ENCODE data around the gene STK10. TPM values are rescaled to one million over a fixed set of nuclear protein-coding genes. Genes with fewer than 3 reads are reported as not detected.

STK10 gene
- total and polyA plus RNA-seq, 4 donors, result 17.2 to 65.4 (median 43.6) TPM

DNA sequence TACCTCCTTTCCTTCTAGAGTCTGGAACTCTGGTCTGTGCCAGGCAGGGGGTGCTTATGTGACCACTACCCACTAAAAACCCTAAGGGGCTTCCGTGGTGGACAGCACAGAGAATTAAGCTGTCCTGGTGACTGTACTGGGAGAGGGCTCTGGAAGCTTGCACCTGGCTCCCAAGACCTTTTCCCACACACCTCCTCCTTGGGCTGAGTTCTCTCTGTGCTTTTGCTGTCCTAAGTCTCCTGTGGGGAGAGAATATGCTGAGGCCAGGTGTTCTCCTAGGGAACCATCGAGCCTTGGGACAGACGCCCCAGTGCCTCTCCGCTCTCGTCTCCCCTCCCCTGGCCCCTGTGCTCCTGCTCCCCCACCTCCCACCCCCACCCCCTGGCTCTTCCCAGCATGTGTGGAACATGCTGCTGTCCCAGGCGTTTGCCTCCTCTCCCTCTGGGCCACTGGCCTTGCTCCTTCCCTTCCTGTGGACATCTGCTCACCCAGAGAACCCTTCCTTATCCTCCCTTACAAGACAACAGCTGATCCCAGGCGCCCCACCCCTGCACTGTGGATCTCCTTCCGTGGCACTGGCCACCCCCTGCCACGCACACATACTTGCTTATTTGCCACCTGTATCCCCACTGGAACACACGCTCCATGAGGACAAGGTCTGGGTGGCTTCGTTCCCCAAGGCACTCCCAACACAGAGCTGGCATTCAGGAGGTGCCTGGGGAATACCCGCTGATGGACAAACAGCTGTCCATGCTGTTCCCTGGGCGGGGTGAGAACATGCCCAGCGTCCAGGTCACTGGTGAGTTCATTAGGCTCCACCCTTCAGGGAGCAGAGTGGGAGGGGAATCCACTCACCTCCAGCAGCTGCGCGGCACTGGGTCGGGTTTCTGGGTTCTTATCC, 83.0 kb downstream of the STK10 start:
- Histone ChIP-seq H3K27ac (ENCODE audit: low read depth in 1 of 2, low read length in 1 of 2) (no peak overlapping the region), H3K36me3 (ENCODE audit: control insufficient read depth in 4 of 4, insufficient read depth in 4 of 4, low read length in 4 of 4) (peaks cover 0 to 29% (median 1%) of the 10 kb centered on the region in 4 donors), H3K9me3 (ENCODE audit: control insufficient read depth in 4 of 4, insufficient read depth in 3 of 4, low read length in 3 of 4) (no peaks in the 10 kb centered on the region), H3K4me3 (no peak overlapping the region), H3K4me1 (ENCODE audit: control insufficient read depth in 5 of 5, insufficient read depth in 5 of 5, low read length in 5 of 5) (peaks cover 0 to 32% (median 14%) of the 10 kb centered on the region in 5 donors), H3K27me3 (ENCODE audit: control insufficient read depth in 3 of 3, insufficient read depth in 3 of 3, low read length in 2 of 3) (no peaks in the 10 kb centered on the region), H3K9ac (ENCODE audit: insufficient read depth in 1 of 2, low read length in 2 of 2) (no peak overlapping the region)
- TF ChIP-seq, protein P1, sequence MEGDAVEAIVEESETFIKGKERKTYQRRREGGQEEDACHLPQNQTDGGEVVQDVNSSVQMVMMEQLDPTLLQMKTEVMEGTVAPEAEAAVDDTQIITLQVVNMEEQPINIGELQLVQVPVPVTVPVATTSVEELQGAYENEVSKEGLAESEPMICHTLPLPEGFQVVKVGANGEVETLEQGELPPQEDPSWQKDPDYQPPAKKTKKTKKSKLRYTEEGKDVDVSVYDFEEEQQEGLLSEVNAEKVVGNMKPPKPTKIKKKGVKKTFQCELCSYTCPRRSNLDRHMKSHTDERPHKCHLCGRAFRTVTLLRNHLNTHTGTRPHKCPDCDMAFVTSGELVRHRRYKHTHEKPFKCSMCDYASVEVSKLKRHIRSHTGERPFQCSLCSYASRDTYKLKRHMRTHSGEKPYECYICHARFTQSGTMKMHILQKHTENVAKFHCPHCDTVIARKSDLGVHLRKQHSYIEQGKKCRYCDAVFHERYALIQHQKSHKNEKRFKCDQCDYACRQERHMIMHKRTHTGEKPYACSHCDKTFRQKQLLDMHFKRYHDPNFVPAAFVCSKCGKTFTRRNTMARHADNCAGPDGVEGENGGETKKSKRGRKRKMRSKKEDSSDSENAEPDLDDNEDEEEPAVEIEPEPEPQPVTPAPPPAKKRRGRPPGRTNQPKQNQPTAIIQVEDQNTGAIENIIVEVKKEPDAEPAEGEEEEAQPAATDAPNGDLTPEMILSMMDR (IDR thresholded peaks at IDR 0.05; ENCODE audit: control extremely low read depth, extremely low read depth), result no peak
- 82 to 93% methylated on average over 17 of the region's 17 CpGs for WGBS, 2 donors
- DNase-seq (no peak), ATAC-seq (ENCODE audit: insufficient read depth, low FRiP score) (no peak)

DNA sequence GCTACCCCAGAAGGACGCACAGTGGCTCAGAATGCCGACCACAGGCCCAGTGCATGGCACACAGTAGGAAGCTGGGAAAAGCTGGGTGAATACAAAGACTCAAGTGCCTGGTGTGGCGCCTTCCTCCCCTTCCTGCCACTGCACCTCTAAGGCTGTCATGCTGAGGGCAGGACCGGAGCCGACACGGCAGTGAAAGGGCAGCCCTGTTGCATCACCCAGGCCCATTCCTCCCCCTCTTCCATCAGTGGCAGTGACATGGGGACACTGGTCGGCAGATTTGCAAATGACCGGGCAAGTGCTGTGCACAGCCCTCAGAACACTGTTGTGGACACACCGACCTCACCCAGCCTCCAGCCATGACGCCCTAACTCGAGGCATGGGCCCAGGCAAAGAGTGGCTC, 84.0 kb downstream of the STK10 start:
- Histone ChIP-seq H3K4me3 (no peak overlapping the region), H3K27me3 (ENCODE audit: control insufficient read depth in 3 of 3, insufficient read depth in 3 of 3, low read length in 2 of 3) (no peaks in the 10 kb centered on the region), H3K9ac (ENCODE audit: insufficient read depth in 1 of 2, low read length in 2 of 2) (no peak overlapping the region), H3K27ac (ENCODE audit: low read depth in 1 of 2, low read length in 1 of 2) (peak overlapping the region in 1 of 2 donors; percentile 78), H3K4me1 (ENCODE audit: control insufficient read depth in 5 of 5, insufficient read depth in 5 of 5, low read length in 5 of 5) (peaks cover 0 to 32% (median 14%) of the 10 kb centered on the region in 5 donors), H3K36me3 (ENCODE audit: control insufficient read depth in 4 of 4, insufficient read depth in 4 of 4, low read length in 4 of 4) (peaks cover 0 to 29% (median 1%) of the 10 kb centered on the region in 4 donors), H3K9me3 (ENCODE audit: control insufficient read depth in 4 of 4, insufficient read depth in 3 of 4, low read length in 3 of 4) (no peaks in the 10 kb centered on the region)
- 68 to 71% methylated on average over 11 of the region's 11 CpGs for WGBS, 2 donors
- TF ChIP-seq, protein P1 (IDR thresholded peaks at IDR 0.05; ENCODE audit: control extremely low read depth, extremely low read depth), result no peak
- no peak for ATAC-seq (ENCODE audit: insufficient read depth, low FRiP score)
- DNase-seq, result no peak

DNA sequence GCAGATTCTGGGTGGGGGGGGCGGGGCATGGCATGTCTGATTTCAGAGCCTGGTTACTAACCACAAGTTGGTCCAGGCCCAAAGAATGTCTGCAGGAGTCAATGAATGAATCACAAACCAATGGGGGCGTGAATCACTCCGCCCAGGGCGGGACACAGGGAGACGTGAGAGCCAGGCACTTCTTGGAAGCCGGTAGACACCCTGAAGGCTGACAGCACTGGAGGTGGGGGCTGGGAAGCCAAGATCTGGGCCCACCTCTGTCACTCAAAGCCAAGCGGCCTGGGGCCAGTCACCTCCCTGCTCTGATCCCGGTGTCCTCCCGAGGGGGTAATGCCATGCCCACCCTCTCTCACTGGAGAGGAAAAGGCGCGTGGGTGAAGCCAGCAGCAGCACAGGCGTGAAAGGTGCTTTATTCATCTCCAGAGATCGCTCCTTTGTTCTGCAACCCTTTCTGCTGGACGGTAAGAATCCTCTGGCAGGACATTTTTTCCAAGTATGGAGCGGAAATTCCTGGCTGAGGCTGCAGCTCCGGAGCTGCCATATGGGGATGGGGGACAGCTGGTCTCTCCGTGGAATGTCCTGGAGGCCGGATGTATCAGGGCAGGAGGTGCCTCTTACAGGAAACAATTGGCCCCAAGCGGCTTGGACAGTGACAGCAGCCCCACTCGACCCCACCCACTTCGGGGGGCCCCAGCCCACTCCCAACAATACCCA, 85.0 kb downstream of the STK10 start:
- Histone ChIP-seq H3K9ac (ENCODE audit: insufficient read depth in 1 of 2, low read length in 2 of 2) (no peak overlapping the region), H3K36me3 (ENCODE audit: control insufficient read depth in 4 of 4, insufficient read depth in 4 of 4, low read length in 4 of 4) (peaks cover 0 to 29% (median 1%) of the 10 kb centered on the region in 4 donors), H3K9me3 (ENCODE audit: control insufficient read depth in 4 of 4, insufficient read depth in 3 of 4, low read length in 3 of 4) (no peaks in the 10 kb centered on the region), H3K4me3 (no peak overlapping the region), H3K27me3 (ENCODE audit: control insufficient read depth in 3 of 3, insufficient read depth in 3 of 3, low read length in 2 of 3) (no peaks in the 10 kb centered on the region), H3K4me1 (ENCODE audit: control insufficient read depth in 5 of 5, insufficient read depth in 5 of 5, low read length in 5 of 5) (peaks cover 0 to 40% (median 14%) of the 10 kb centered on the region in 5 donors), H3K27ac (ENCODE audit: low read depth in 1 of 2, low read length in 1 of 2) (peak overlapping the region; percentile 43 to 64)
- WGBS, 2 donors, result 57 to 66% methylated on average over 21 of the region's 21 CpGs
- DNase-seq (peak; percentile 93 to 95 (median 93)), ATAC-seq (ENCODE audit: insufficient read depth, low FRiP score) (peak; percentile 74)
- TF ChIP-seq, protein P1 (IDR thresholded peaks at IDR 0.05; ENCODE audit: control extremely low read depth, extremely low read depth), result no peak
